Loucy (cell line): ENCODE data around the gene ODF4.

ENCODE experiments used
- H2AFZ ChIP-seq: fragments of 200-600 bp; sonication (generic); 2 replicates; pipeline ENCODE4 v1.6.0; 2016; ENCODE audit warnings: antibody characterized with exemption, mild to moderate bottlenecking, low read length, moderate library complexity
- H3F3A ChIP-seq: fragments of 200-600 bp; 2 replicates; pipeline ENCODE4 v1.6.0; 2016; ENCODE audit warnings: antibody characterized with exemption, low read depth, mild to moderate bottlenecking
- H3K27me3 ChIP-seq: fragments of 200-600 bp; sonication (generic); 2 replicates; pipeline ENCODE4 v1.6.1; 2014; ENCODE audit warnings: low read length, mild to moderate bottlenecking; ENCODE audit not compliant: insufficient read depth, poor library complexity, severe bottlenecking
- H3K36me3 ChIP-seq: fragments of 200-600 bp; sonication (generic); 2 replicates; pipeline ENCODE4 v1.6.1; 2016; ENCODE audit warnings: low read length; ENCODE audit not compliant: insufficient read depth
- H3K4me1 ChIP-seq: fragments of 200-600 bp; sonication (generic); 2 replicates; pipeline ENCODE4 v1.5.1; 2014; ENCODE audit warnings: low read length, mild to moderate bottlenecking; ENCODE audit not compliant: insufficient read depth, poor library complexity, severe bottlenecking
- H3K4me2 ChIP-seq: fragments of 200-600 bp; sonication (generic); 2 replicates; pipeline ENCODE4 v1.6.0; 2014; ENCODE audit warnings: antibody characterized with exemption, low read length, low read depth, mild to moderate bottlenecking; ENCODE audit not compliant: poor library complexity, severe bottlenecking
- H3K4me3 ChIP-seq: fragments of 200-600 bp; sonication (generic); 2 replicates; pipeline ENCODE4 v1.5.1; 2014; ENCODE audit warnings: low read length, mild to moderate bottlenecking, mixed read lengths; ENCODE audit not compliant: poor library complexity, severe bottlenecking
- H3K79me2 ChIP-seq: fragments of 200-600 bp; sonication (generic); 2 replicates; pipeline ENCODE4 v1.6.1; 2014; ENCODE audit warnings: low read length; ENCODE audit not compliant: insufficient read depth
- H3K9ac ChIP-seq: fragments of 200-600 bp; sonication (generic); 2 replicates; pipeline ENCODE4 v1.6.0; 2014; ENCODE audit warnings: mild to moderate bottlenecking, low read depth, low read length, moderate library complexity; ENCODE audit not compliant: poor library complexity, severe bottlenecking
- H3K9me2 ChIP-seq: fragments of 200-600 bp; sonication (generic); replicated peaks from 2 replicates; pipeline ENCODE4 v1.6.1; 2016; ENCODE audit warnings: low read depth, low read length, mixed read lengths
- H3K9me3 ChIP-seq: fragments of 200-600 bp; sonication (generic); 2 replicates; pipeline ENCODE4 v1.6.1; 2014; ENCODE audit warnings: mild to moderate bottlenecking, antibody characterized with exemption, low read length, low read depth; ENCODE audit not compliant: insufficient read depth
- H4K20me1 ChIP-seq: fragments of 200-600 bp; sonication (generic); 2 replicates; pipeline ENCODE4 v1.6.0; 2014; ENCODE audit warnings: antibody characterized with exemption, low read length, mild to moderate bottlenecking; ENCODE audit not compliant: insufficient read depth, poor library complexity, severe bottlenecking
- EZH2phosphoT487 ChIP-seq: fragments of 200-600 bp; IDR thresholded peaks from 2 replicates; pipeline ENCODE4 v1.6.1; 2018; ENCODE audit warnings: antibody characterized with exemption, mild to moderate bottlenecking, moderate library complexity, borderline replicate concordance
- TF ChIP-seq, protein P1 (sequence below): fragments of 200-600 bp; sonication (generic); conservative IDR thresholded peaks from 2 replicates; pipeline ENCODE4 v1.5.1; 2014; ENCODE audit warnings: mild to moderate bottlenecking, antibody characterized with exemption, low read length

The ODF4 gene

GRCh38 chr17:8383143-8383822 is 43.6 kb downstream of the ODF4 start, which contains the start of gene RPL26:
TSS of gene RPL26 (minus strand) at chr17:8383193. CDS start at chr17:8382310, 883 bp downstream.
- Histone ChIP-seq H3K79me2 (peaks cover 56% of the 10 kb centered on the region), H3F3A (peaks cover 13% of the 10 kb centered on the region; the same call in 1 of the 2 replicates)

GRCh38 chr17:8384801-8385378 is 45.2 kb downstream of the ODF4 start:
- H3K4me3 ChIP-seq: peak overlapping the region; percentile 87
- peaks cover 40% of the 10 kb centered on the region for H3K79me2 ChIP-seq
- H3K9me2 ChIP-seq: no peaks in the 10 kb centered on the region
- TF ChIP-seq, protein P1, sequence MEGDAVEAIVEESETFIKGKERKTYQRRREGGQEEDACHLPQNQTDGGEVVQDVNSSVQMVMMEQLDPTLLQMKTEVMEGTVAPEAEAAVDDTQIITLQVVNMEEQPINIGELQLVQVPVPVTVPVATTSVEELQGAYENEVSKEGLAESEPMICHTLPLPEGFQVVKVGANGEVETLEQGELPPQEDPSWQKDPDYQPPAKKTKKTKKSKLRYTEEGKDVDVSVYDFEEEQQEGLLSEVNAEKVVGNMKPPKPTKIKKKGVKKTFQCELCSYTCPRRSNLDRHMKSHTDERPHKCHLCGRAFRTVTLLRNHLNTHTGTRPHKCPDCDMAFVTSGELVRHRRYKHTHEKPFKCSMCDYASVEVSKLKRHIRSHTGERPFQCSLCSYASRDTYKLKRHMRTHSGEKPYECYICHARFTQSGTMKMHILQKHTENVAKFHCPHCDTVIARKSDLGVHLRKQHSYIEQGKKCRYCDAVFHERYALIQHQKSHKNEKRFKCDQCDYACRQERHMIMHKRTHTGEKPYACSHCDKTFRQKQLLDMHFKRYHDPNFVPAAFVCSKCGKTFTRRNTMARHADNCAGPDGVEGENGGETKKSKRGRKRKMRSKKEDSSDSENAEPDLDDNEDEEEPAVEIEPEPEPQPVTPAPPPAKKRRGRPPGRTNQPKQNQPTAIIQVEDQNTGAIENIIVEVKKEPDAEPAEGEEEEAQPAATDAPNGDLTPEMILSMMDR: no peak
- TF ChIP-seq EZH2phosphoT487: no peak
- H3K27me3 ChIP-seq: peaks cover 8% of the 10 kb centered on the region
- H2AFZ ChIP-seq: no peak overlapping the region
- H3F3A ChIP-seq: 0 out of 2 replicates have a peak, but pooled peaks cover 3% of the 10 kb centered on the region
- peaks cover 28% of the 10 kb centered on the region for H3K4me1 ChIP-seq
- H3K4me2 ChIP-seq: peak overlapping the region; percentile 62
- peaks cover 15% of the 10 kb centered on the region; the same call in 1 of the 2 replicates for H3K36me3 ChIP-seq
- no peaks in the 10 kb centered on the region for H3K9me3 ChIP-seq
- peak overlapping the region; percentile 81 for H3K9ac ChIP-seq
- peaks cover 28% of the 10 kb centered on the region for H4K20me1 ChIP-seq

More at GRCh38 chr17:8383143-8383822, 43.6 kb downstream of the ODF4 start, which contains the start of gene RPL26:
- peaks cover 8% of the 10 kb centered on the region for H3K27me3 ChIP-seq
- peaks cover 38% of the 10 kb centered on the region for H3K4me1 ChIP-seq
- H3K9me2 ChIP-seq: no peaks in the 10 kb centered on the region
- H4K20me1 ChIP-seq: peaks cover 44% of the 10 kb centered on the region
- peak within 1 kb of the TSS; percentile 87 for H3K4me3 ChIP-seq
- peaks cover 32% of the 10 kb centered on the region for H3K36me3 ChIP-seq
- peak within 1 kb of the TSS; percentile 90 for H2AFZ ChIP-seq
- H3K4me2 ChIP-seq: peak within 1 kb of the TSS; percentile 99
- peak within 1 kb of the TSS; percentile 91 for H3K9ac ChIP-seq
- no peaks in the 10 kb centered on the region for H3K9me3 ChIP-seq
- TF ChIP-seq EZH2phosphoT487: no peak
- TF ChIP-seq, protein P1: peak; percentile 99

DNA sequence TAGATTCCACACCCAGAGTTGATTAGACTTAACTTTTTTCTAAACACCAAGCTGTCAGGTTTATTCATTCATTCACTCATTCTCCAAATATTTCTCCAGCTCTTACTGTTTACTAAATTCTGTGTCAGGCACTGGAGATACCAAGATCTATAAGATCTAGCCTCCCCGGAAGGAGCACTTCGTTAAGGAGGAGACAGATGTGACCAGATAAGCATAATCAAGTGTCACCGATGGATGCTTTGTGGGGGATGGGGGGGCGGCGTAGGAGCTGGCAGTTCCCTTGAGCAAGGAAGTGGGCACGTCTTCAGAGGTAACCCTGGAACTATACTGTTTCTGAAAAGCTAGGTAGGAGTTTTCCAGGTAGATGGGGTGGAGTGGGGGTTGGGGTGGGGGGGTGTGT is 47.2 kb downstream of the ODF4 start:
- H3K36me3 ChIP-seq: no peaks in the 10 kb centered on the region
- no peak overlapping the region for H3K9ac ChIP-seq
- H3K4me3 ChIP-seq: no peak overlapping the region
- H3K9me2 ChIP-seq: no peaks in the 10 kb centered on the region
- H3K79me2 ChIP-seq: peaks cover 20% of the 10 kb centered on the region
- peaks cover 8% of the 10 kb centered on the region for H4K20me1 ChIP-seq
- TF ChIP-seq, protein P1: no peak
- no peak for TF ChIP-seq EZH2phosphoT487
- no peak overlapping the region for H3K4me2 ChIP-seq
- H3K9me3 ChIP-seq: no peaks in the 10 kb centered on the region
- peaks cover 8% of the 10 kb centered on the region for H3K27me3 ChIP-seq
- peaks cover 13% of the 10 kb centered on the region for H3K4me1 ChIP-seq
- H2AFZ ChIP-seq: no peak overlapping the region
- H3F3A ChIP-seq: no peaks in the 10 kb centered on the region
